BE2C (cell line): ENCODE data around the gene BLMH.
A peak's percentile ranks its signal among the peaks of the same experiment; 100 is the strongest.

Source experiments
- DNase-seq: peaks from one replicate; pipeline ENCODE4 v3.0.0-alpha.2; 2020
- H3K27me3 ChIP-seq: fragments of 250-450 bp; sonication (Bioruptor Pico); 2 replicates; pipeline ENCODE4 v1.5.1; 2020; ENCODE audit warnings: mild to moderate bottlenecking
- H3K36me3 ChIP-seq: fragments of 250-450 bp; sonication (Bioruptor Pico); 2 replicates; pipeline ENCODE4 v1.5.1; 2020; ENCODE audit warnings: mild to moderate bottlenecking
- H3K4me1 ChIP-seq: fragments of 250-450 bp; sonication (Bioruptor Pico); 2 replicates; pipeline ENCODE4 v1.5.1; 2020
- H3K4me3 ChIP-seq: 2 replicates; pipeline ENCODE4 v1.5.1; 2011; ENCODE audit warnings: low read depth, low read length
- H3K9me3 ChIP-seq: fragments of 250-450 bp; sonication (Bioruptor Pico); 2 replicates; pipeline ENCODE4 v1.5.1; 2020
- TF ChIP-seq, protein P1 (sequence below): IDR thresholded peaks from 2 replicates; pipeline ENCODE4 v1.5.1; 2012; ENCODE audit warnings: mild to moderate bottlenecking, low read depth, low read length

BLMH gene

GRCh38 chr17:30290077-30290476 lies 1.7 kb downstream of the BLMH start:
- no peaks in the 10 kb centered on the region for H3K4me1 ChIP-seq
- peaks cover 2% of the 10 kb centered on the region; the same call in 1 of the 2 replicates for H3K36me3 ChIP-seq
- H3K9me3 ChIP-seq = no peaks in the 10 kb centered on the region
- TF ChIP-seq, protein P1, sequence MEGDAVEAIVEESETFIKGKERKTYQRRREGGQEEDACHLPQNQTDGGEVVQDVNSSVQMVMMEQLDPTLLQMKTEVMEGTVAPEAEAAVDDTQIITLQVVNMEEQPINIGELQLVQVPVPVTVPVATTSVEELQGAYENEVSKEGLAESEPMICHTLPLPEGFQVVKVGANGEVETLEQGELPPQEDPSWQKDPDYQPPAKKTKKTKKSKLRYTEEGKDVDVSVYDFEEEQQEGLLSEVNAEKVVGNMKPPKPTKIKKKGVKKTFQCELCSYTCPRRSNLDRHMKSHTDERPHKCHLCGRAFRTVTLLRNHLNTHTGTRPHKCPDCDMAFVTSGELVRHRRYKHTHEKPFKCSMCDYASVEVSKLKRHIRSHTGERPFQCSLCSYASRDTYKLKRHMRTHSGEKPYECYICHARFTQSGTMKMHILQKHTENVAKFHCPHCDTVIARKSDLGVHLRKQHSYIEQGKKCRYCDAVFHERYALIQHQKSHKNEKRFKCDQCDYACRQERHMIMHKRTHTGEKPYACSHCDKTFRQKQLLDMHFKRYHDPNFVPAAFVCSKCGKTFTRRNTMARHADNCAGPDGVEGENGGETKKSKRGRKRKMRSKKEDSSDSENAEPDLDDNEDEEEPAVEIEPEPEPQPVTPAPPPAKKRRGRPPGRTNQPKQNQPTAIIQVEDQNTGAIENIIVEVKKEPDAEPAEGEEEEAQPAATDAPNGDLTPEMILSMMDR = no peak
- peak overlapping the region; percentile 81 for H3K4me3 ChIP-seq
- DNase-seq = no peak
- H3K27me3 ChIP-seq = no peaks in the 10 kb centered on the region

DNA sequence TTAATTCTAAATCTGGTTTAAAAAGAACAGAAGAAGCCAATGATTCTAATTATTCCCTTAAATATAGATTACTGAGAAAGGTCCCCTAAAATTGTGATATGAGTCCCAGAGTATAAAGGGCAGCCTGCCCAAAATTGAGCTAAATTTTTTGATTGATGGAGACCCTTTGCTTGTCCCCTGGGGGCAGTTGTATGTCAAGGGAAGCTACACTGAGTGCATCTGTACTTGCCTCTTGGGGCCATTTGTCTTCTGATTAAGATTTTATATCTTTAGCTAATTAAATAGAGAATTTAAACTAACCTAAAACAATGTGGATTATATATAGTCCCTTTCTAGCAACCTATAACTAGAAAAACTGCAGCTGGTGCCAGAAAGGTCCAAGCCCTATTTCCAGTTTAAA lies 12.6 kb downstream of the BLMH start:
- TF ChIP-seq, protein P1 = no peak
- no peaks in the 10 kb centered on the region for H3K9me3 ChIP-seq
- no peaks in the 10 kb centered on the region for H3K4me1 ChIP-seq
- no peak overlapping the region for H3K4me3 ChIP-seq
- no peaks in the 10 kb centered on the region for H3K27me3 ChIP-seq
- DNase-seq = peak; percentile 65
- no peaks in the 10 kb centered on the region for H3K36me3 ChIP-seq

GRCh38 chr17:30278032-30278431 lies 13.7 kb downstream of the BLMH start:
- Histone ChIP-seq H3K27me3 (no peaks in the 10 kb centered on the region), H3K4me3 (no peak overlapping the region), H3K4me1 (no peaks in the 10 kb centered on the region), H3K36me3 (no peaks in the 10 kb centered on the region; the same call in 1 of the 2 replicates), H3K9me3 (no peaks in the 10 kb centered on the region)
- TF ChIP-seq, protein P1 = peak; percentile 60
- DNase-seq = peak; percentile 31

DNA sequence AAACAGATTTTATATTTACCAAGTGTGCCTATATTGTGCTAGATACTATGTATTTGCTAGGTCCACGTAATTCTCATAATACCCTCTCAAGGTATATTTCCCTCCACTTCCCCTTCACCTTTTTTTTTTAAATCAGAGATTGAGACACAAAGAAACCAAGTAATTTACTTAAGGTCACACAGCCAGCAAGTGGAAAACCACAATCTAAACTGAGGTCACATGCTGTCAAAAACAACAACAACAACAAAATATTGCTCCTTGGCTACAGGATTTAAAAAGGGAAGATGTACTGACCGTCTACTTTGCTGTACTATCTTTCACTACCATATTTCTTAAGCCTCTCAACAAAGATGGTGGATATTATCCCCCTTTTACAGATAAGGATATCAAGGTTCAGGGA lies 15.8 kb downstream of the BLMH start:
- no peak for DNase-seq

GRCh38 chr17:30274887-30275286 lies 16.9 kb downstream of the BLMH start:
- no peak for DNase-seq
- no peaks in the 10 kb centered on the region for H3K27me3 ChIP-seq
- H3K9me3 ChIP-seq = no peaks in the 10 kb centered on the region
- TF ChIP-seq, protein P1 = no peak
- H3K36me3 ChIP-seq = no peaks in the 10 kb centered on the region; the same call in 1 of the 2 replicates
- no peak overlapping the region for H3K4me3 ChIP-seq
- no peaks in the 10 kb centered on the region for H3K4me1 ChIP-seq

More for the DNA sequence above, 15.8 kb downstream of the BLMH start:
- TF ChIP-seq, protein P1 = no peak
- Histone ChIP-seq H3K27me3 (no peaks in the 10 kb centered on the region), H3K4me1 (no peaks in the 10 kb centered on the region), H3K36me3 (no peaks in the 10 kb centered on the region; the same call in 1 of the 2 replicates), H3K4me3 (no peak overlapping the region), H3K9me3 (no peaks in the 10 kb centered on the region)

GRCh38 chr17:30273373-30273772 lies 18.4 kb downstream of the BLMH start:
- Histone ChIP-seq H3K4me1 (no peaks in the 10 kb centered on the region), H3K27me3 (no peaks in the 10 kb centered on the region), H3K4me3 (no peak overlapping the region), H3K9me3 (no peaks in the 10 kb centered on the region), H3K36me3 (no peaks in the 10 kb centered on the region; the same call in 1 of the 2 replicates)
- TF ChIP-seq, protein P1 = no peak
- no peak for DNase-seq
